Endothelial cell of umbilical vein (primary cell): Measurements from ENCODE around the gene ZNF614. TPM values are rescaled to one million over a fixed set of nuclear protein-coding genes. Genes with fewer than 3 reads are reported as not detected.

Experiments used
- BruUV-seq: library from RNA; stranded (reverse); fragments of 400-500 nt; replicated peaks from 2 replicates; lab custom pipeline; 2021; lab: Mats Ljungman, UMichigan
- CTCF ChIA-PET: fragments of 300-600, 350-600 bp; sonication (Branson Sonifier 250); formaldehyde crosslinking; loops from one replicate; lab custom pipeline; 2021; ENCODE audit warnings: antibody characterized with exemption, inconsistent platforms; lab: Charles Lee
- POLR2A ChIA-PET: fragments of 300-600, 350-600 bp; sonication (Branson Sonifier 250); formaldehyde crosslinking; loops from one replicate; lab custom pipeline; 2021; ENCODE audit warnings: antibody characterized with exemption, inconsistent platforms; lab: Charles Lee
- DNase-seq: peaks from one replicate; pipeline ENCODE4 v3.0.0-alpha.2; 2011; ENCODE audit warnings: low read depth, low spot score
- FAIRE-seq: peaks from 2 replicates; lab custom pipeline; 2011; peaks lifted over from hg19 to GRCh38; lab: Jason Lieb, UNC
- H2AFZ ChIP-seq: 2 replicates; pipeline ENCODE4 v1.6.0; 2012; ENCODE audit warnings: low read depth, low read length, control low read depth, inconsistent platforms
- H3K27ac ChIP-seq: 2 replicates; pipeline ENCODE4 v1.5.1; 2011; ENCODE audit warnings: low read depth, mild to moderate bottlenecking, control low read depth, low read length, moderate library complexity; ENCODE audit not compliant: insufficient read depth
- H3K27me3 ChIP-seq, 2 experiments: 2 replicates each; pipeline versions ENCODE4 v1.6.0 to v1.6.1; 2011; ENCODE audit warnings: low read length in 2 of 2, mixed read lengths in 1 of 2; ENCODE audit not compliant: control insufficient read depth in 2 of 2, insufficient read depth in 2 of 2
- H3K36me3 ChIP-seq, 2 experiments: 2 replicates in 1 of 2; 3 replicates in 1 of 2; pipeline ENCODE4 v1.5.1; 2011; ENCODE audit warnings: low read length in 2 of 2, mild to moderate bottlenecking in 1 of 2, moderate library complexity in 1 of 2; ENCODE audit not compliant: control insufficient read depth in 2 of 2, insufficient read depth in 2 of 2; ENCODE audit errors: extremely low read depth in 1 of 2
- H3K4me1 ChIP-seq: 3 replicates; pipeline ENCODE4 v1.5.1; 2011; ENCODE audit warnings: mild to moderate bottlenecking, low read length; ENCODE audit not compliant: control insufficient read depth, insufficient read depth; ENCODE audit errors: extremely low read depth
- H3K4me2 ChIP-seq: 2 replicates; pipeline ENCODE4 v1.6.1; 2011; ENCODE audit warnings: low read length, control low read depth, mixed read lengths; ENCODE audit not compliant: insufficient read depth
- H3K4me3 ChIP-seq, 3 experiments: fragments of 200-600 bp in 1 of 3; sonication (generic), shearing (Covaris generic) in 1 of 3; replicated peaks in 1 of 3; 2 replicates each; pipeline ENCODE4 v1.5.1; 2011 to 2016; ENCODE audit warnings: control low read depth in 3 of 3, low read length in 3 of 3, mild to moderate bottlenecking in 2 of 3, inconsistent platforms in 1 of 3, low read depth in 1 of 3, moderate library complexity in 1 of 3; ENCODE audit not compliant: insufficient read depth in 1 of 3
- H3K79me2 ChIP-seq: 2 replicates; pipeline ENCODE4 v1.6.0; 2012; ENCODE audit warnings: low read length, inconsistent platforms; ENCODE audit not compliant: control insufficient read depth, insufficient read depth
- H3K9ac ChIP-seq: replicated peaks from 2 replicates; pipeline ENCODE3; 2011; ENCODE audit warnings: low read length, control low read depth; ENCODE audit not compliant: insufficient read depth; ENCODE audit errors: extremely low read depth
- H3K9me1 ChIP-seq: replicated peaks from 3 replicates; pipeline ENCODE4 v1.6.0; 2011; ENCODE audit warnings: mild to moderate bottlenecking, low read length; ENCODE audit not compliant: control insufficient read depth, insufficient read depth; ENCODE audit errors: extremely low read depth
- H3K9me3 ChIP-seq: replicated peaks from 2 replicates; pipeline ENCODE4 v1.5.1; 2012; ENCODE audit warnings: low read length, inconsistent platforms; ENCODE audit not compliant: control insufficient read depth, insufficient read depth
- H4K20me1 ChIP-seq: replicated peaks from 2 replicates; pipeline ENCODE3; 2011; ENCODE audit warnings: mild to moderate bottlenecking, low read length; ENCODE audit not compliant: control insufficient read depth, insufficient read depth; ENCODE audit errors: extremely low read depth
- EZH2 ChIP-seq: IDR thresholded peaks from 2 replicates; pipeline ENCODE4 v1.6.1; 2012; ENCODE audit warnings: borderline replicate concordance, low read depth, mild to moderate bottlenecking, moderate library complexity, low read length, inconsistent platforms; ENCODE audit not compliant: severe bottlenecking
- FOS ChIP-seq: IDR thresholded peaks from 2 replicates; pipeline ENCODE4 v1.6.1; 2011; ENCODE audit warnings: mild to moderate bottlenecking, low read length, moderate library complexity, borderline replicate concordance; ENCODE audit not compliant: insufficient read depth
- GATA2 ChIP-seq: IDR thresholded peaks from 2 replicates; pipeline ENCODE4 v1.7.0; 2011; ENCODE audit warnings: low read depth, mild to moderate bottlenecking, moderate library complexity, mixed read lengths, low read length; ENCODE audit not compliant: insufficient read length, insufficient read depth
- JUN ChIP-seq: IDR thresholded peaks from 2 replicates; pipeline ENCODE4 v1.6.1; 2011; ENCODE audit warnings: borderline replicate concordance, low read depth; ENCODE audit not compliant: insufficient read length, insufficient read depth
- MYC ChIP-seq: IDR thresholded peaks from one replicate; pipeline ENCODE4 v1.6.1; 2011; ENCODE audit warnings: mild to moderate bottlenecking, low read depth, low read length
- POLR2A ChIP-seq: IDR thresholded peaks from 2 replicates; pipeline ENCODE4 v1.6.1; 2012; ENCODE audit warnings: low read depth, mild to moderate bottlenecking, control low read depth, low read length
- POLR2AphosphoS5 ChIP-seq: IDR thresholded peaks from 2 replicates; pipeline ENCODE4 v1.6.1; 2012; ENCODE audit warnings: low read depth, mild to moderate bottlenecking, control low read depth, low read length, moderate library complexity; ENCODE audit not compliant: insufficient read depth
- dilution Hi-C: fragments of 300-500 bp; cut with MboI; formaldehyde crosslinking; loops from one replicate; pipeline ENCODE4 v1.15.0; 2019; ENCODE audit warnings: low sequenced_read_pairs; ENCODE audit not compliant: extremely low pct_ligation_motif_present
- intact Hi-C: fragments of 100-400 bp; cut with micrococcal nuclease; formaldehyde crosslinking; loops from one replicate; pipeline ENCODE4 v1.10.0; 2022
- polyA plus RNA-seq, 4 experiments: library from polyadenylated mRNA; depleted of rRNA in 3 of 4; stranded (reverse) in 3 of 4; unstranded in 1 of 4; fragments of >200 nt; gene quantifications; 2 replicates each; pipeline versions ENCODE4 v1.2.1 to v1.2.3, GENCODE V29; 2011 to 2012; ENCODE audit warnings: missing spikeins in 1 of 4
- total RNA-seq: library from RNA; stranded (reverse); gene quantifications from 2 replicates; pipeline ENCODE4 v1.2.3, GENCODE V29; 2021
- TF ChIP-seq, protein P1 (sequence below), 2 donors: IDR thresholded peaks; 1 replicate in 1 of 2; 2 replicates in 1 of 2; pipeline ENCODE4 v1.5.1; 2011; ENCODE audit warnings: low read length in 2 of 2, mild to moderate bottlenecking in 2 of 2, moderate library complexity in 2 of 2, control low read depth in 1 of 2, inconsistent platforms in 1 of 2, low read depth in 1 of 2; ENCODE audit not compliant: insufficient read depth in 1 of 2; ENCODE audit errors: extremely low read depth in 1 of 2
- TF ChIP-seq, protein P2 (sequence below): IDR thresholded peaks from 2 replicates; pipeline ENCODE4 v1.6.1; 2011; ENCODE audit not compliant: insufficient read depth, insufficient read length

The ZNF614 gene
- total and polyA plus RNA-seq, 2 donors (not counting 3 experiments of a cell fraction or from before 2014, with no cell fraction given) = 2.5 to 7.8 TPM

DNA sequence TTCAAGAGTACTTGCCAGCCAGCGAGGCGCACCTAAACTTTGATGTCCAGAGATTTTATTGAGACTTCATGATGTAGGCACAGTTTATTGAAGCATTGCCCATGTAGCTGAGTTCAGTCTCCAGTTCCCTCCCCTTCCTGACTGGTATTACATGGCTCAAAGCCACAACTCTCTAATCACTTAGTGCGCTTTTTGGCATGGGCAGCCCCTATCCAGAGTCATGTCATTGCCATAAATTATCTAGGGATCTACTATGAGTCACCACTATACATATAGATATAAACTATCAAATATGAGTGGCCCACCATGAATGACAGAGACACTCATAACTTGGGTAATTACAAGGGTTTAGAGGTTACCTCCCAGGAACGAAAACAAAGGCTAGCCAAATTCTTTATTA, 7.7 kb downstream of the ZNF614 start:
- H3K4me1 ChIP-seq = no peaks in the 10 kb centered on the region
- BruUV-seq = no TSS peak
- no peak for DNase-seq
- dilution Hi-C loops = no loop called here
- no peaks in the 10 kb centered on the region for H4K20me1 ChIP-seq
- no peak overlapping the region for H3K9ac ChIP-seq
- TF ChIP-seq GATA2 (no peak), POLR2AphosphoS5 (no peak), JUN (no peak)
- TF ChIP-seq, protein P1, sequence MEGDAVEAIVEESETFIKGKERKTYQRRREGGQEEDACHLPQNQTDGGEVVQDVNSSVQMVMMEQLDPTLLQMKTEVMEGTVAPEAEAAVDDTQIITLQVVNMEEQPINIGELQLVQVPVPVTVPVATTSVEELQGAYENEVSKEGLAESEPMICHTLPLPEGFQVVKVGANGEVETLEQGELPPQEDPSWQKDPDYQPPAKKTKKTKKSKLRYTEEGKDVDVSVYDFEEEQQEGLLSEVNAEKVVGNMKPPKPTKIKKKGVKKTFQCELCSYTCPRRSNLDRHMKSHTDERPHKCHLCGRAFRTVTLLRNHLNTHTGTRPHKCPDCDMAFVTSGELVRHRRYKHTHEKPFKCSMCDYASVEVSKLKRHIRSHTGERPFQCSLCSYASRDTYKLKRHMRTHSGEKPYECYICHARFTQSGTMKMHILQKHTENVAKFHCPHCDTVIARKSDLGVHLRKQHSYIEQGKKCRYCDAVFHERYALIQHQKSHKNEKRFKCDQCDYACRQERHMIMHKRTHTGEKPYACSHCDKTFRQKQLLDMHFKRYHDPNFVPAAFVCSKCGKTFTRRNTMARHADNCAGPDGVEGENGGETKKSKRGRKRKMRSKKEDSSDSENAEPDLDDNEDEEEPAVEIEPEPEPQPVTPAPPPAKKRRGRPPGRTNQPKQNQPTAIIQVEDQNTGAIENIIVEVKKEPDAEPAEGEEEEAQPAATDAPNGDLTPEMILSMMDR (IDR thresholded peaks at IDR 0.05; ENCODE audit: extremely low read depth in 1 of 2, insufficient read depth in 1 of 2, low read depth in 1 of 2, low read length in 2 of 2) = no peak
- intact Hi-C loops = no loop called here
- H3K79me2 ChIP-seq = no peaks in the 10 kb centered on the region
- no peaks in the 10 kb centered on the region for H3K27me3 ChIP-seq
- H3K9me3 ChIP-seq = peaks cover 2% of the 10 kb centered on the region
- no peak overlapping the region for H2AFZ ChIP-seq
- H3K4me3 ChIP-seq = no peak overlapping the region
- H3K36me3 ChIP-seq = peaks cover 16 to 38% of the 10 kb centered on the region in 2 experiments
- no peak overlapping the region for H3K27ac ChIP-seq
- ChIA-PET CTCF (no interaction called here), POLR2A (no interaction called here)
- H3K9me1 ChIP-seq = no peaks in the 10 kb centered on the region
- no peak for FAIRE-seq
- H3K4me2 ChIP-seq = no peak overlapping the region

DNA sequence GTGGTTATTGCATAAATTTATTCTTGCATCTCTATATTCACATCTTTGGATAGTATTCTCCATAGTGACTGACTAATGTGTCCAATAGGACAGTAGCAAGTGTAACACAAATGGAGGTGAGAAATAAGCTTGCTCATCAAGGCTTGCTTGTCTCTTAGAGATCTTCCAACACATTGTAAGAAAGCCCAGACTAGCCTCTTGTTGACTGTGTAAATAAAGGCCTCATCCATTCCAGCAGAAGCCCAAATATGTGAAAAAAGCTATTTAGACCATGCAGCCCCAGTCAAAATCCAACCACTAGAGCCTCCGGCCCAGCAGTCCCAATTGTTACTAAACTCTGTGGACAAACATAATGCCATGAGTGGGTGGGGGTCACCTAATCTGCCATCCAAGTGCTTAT, 17.5 kb downstream of the ZNF614 start:
- POLR2A ChIA-PET = no interaction called here
- H3K4me2 ChIP-seq = no peak overlapping the region
- no peak for TF ChIP-seq POLR2AphosphoS5
- TF ChIP-seq JUN = no peak
- TF ChIP-seq, protein P1 (IDR thresholded peaks at IDR 0.05; ENCODE audit: extremely low read depth in 1 of 2, insufficient read depth in 1 of 2, low read depth in 1 of 2, low read length in 2 of 2) = no peak
- no peak for TF ChIP-seq MYC
- TF ChIP-seq, protein P2, sequence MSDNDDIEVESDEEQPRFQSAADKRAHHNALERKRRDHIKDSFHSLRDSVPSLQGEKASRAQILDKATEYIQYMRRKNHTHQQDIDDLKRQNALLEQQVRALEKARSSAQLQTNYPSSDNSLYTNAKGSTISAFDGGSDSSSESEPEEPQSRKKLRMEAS = no peak
- TF ChIP-seq FOS = no peak
- TF ChIP-seq GATA2 = no peak
- TF ChIP-seq POLR2A = no peak
- no peak for TF ChIP-seq EZH2

More for the DNA sequence above, 17.5 kb downstream of the ZNF614 start:
- no peak overlapping the region for H3K9ac ChIP-seq
- H3K36me3 ChIP-seq = peaks cover 0 to 3% of the 10 kb centered on the region in 2 experiments
- H4K20me1 ChIP-seq = no peaks in the 10 kb centered on the region
- no peaks in the 10 kb centered on the region for H3K9me3 ChIP-seq
- no peaks in the 10 kb centered on the region for H3K27me3 ChIP-seq
- intact Hi-C loops (no loop called here), dilution Hi-C loops (no loop called here)
- no peak overlapping the region for H3K27ac ChIP-seq
- FAIRE-seq (no peak), DNase-seq (no peak)
- no peaks in the 10 kb centered on the region for H3K9me1 ChIP-seq
- peaks cover 7% of the 10 kb centered on the region for H3K4me1 ChIP-seq
- H2AFZ ChIP-seq = no peak overlapping the region
- H3K4me3 ChIP-seq = no peak overlapping the region
- BruUV-seq = no TSS peak
- no peaks in the 10 kb centered on the region for H3K79me2 ChIP-seq
- CTCF ChIA-PET = no interaction called here
